ENCODE data around the gene AMER3.
"Not testable (repeated sequence)": the region's sequence is repeated elsewhere in the genome, so short reads cannot be mapped to it uniquely, and the experiment has no call there.

AMER3 gene

GRCh38 chr2:130728007-130728454 is 27.3 kb upstream of the AMER3 start:
- no peaks in the 10 kb centered on the region for H3K27me3 ChIP-seq (ENCODE audit: insufficient read depth, low read length, poor library complexity)

GRCh38 chr2:130728549-130729316 is 26.6 kb upstream of the AMER3 start, which contains the start of gene GPR148:
Gene GPR148 (plus strand): TSS chr2:130729070. CDS start chr2:130729152, 82 bp downstream.
- H3K4me2 ChIP-seq (ENCODE audit: insufficient read depth, low read length): no peak within 1 kb of the TSS
- H3K9me3 ChIP-seq (ENCODE audit: insufficient read depth, low read length, severe bottlenecking): no peaks in the 10 kb centered on the region
- H3K79me2 ChIP-seq (ENCODE audit: insufficient read depth, low read length): no peaks in the 10 kb centered on the region
- no peaks in the 10 kb centered on the region for H3K4me1 ChIP-seq (ENCODE audit: insufficient read depth, low read length)
- no peak within 1 kb of the TSS for H2AFZ ChIP-seq (ENCODE audit: low read depth, low read length)
- ATAC-seq (ENCODE audit: insufficient read depth, low read depth): no peak
- H3K27me3 ChIP-seq (ENCODE audit: insufficient read depth, low read length, poor library complexity): no peaks in the 10 kb centered on the region
- H3K4me3 ChIP-seq (ENCODE audit: low read depth in 1 of 2, low read length in 2 of 2): no peak within 1 kb of the TSS
- DNase-seq: no peak
- H3K27ac ChIP-seq (ENCODE audit: low read length): no peak within 1 kb of the TSS
- H4K20me1 ChIP-seq (ENCODE audit: insufficient read depth, low read length): no peaks in the 10 kb centered on the region
- no peak within 1 kb of the TSS for H3K9ac ChIP-seq (ENCODE audit: low read depth, low read length)
- H3K36me3 ChIP-seq (ENCODE audit: insufficient read depth, low read length): no peaks in the 10 kb centered on the region
- no peak for TF ChIP-seq CTCF (IDR thresholded peaks at IDR 0.05; ENCODE audit: borderline replicate concordance, extremely low read depth, low read length, poor library complexity, severe bottlenecking)
- no peak for TF ChIP-seq EZH2 (IDR thresholded peaks at IDR 0.05; ENCODE audit: borderline replicate concordance, low read depth, low read length, severe bottlenecking)

More at GRCh38 chr2:130728007-130728454, 27.3 kb upstream of the AMER3 start:
- no peak for DNase-seq
- ATAC-seq (ENCODE audit: insufficient read depth, low read depth): no peak
- no peak overlapping the region for H3K9ac ChIP-seq (ENCODE audit: low read depth, low read length)
- H4K20me1 ChIP-seq (ENCODE audit: insufficient read depth, low read length): no peaks in the 10 kb centered on the region
- TF ChIP-seq CTCF (IDR thresholded peaks at IDR 0.05; ENCODE audit: borderline replicate concordance, extremely low read depth, low read length, poor library complexity, severe bottlenecking): no peak
- H3K36me3 ChIP-seq (ENCODE audit: insufficient read depth, low read length): no peaks in the 10 kb centered on the region
- no peak overlapping the region for H2AFZ ChIP-seq (ENCODE audit: low read depth, low read length)
- H3K79me2 ChIP-seq (ENCODE audit: insufficient read depth, low read length): no peaks in the 10 kb centered on the region
- H3K27ac ChIP-seq (ENCODE audit: low read length): no peak overlapping the region
- no peak overlapping the region for H3K4me2 ChIP-seq (ENCODE audit: insufficient read depth, low read length)
- no peaks in the 10 kb centered on the region for H3K9me3 ChIP-seq (ENCODE audit: insufficient read depth, low read length, severe bottlenecking)
- H3K4me1 ChIP-seq (ENCODE audit: insufficient read depth, low read length): no peaks in the 10 kb centered on the region
- no peak overlapping the region for H3K4me3 ChIP-seq (ENCODE audit: low read depth in 1 of 2, low read length in 2 of 2)

GRCh38 chr2:130729322-130730299 is 25.7 kb upstream of the AMER3 start:
- Histone ChIP-seq H3K4me1 (ENCODE audit: insufficient read depth, low read length) (no peaks in the 10 kb centered on the region), H3K9ac (ENCODE audit: low read depth, low read length) (no peak overlapping the region), H3K27me3 (ENCODE audit: insufficient read depth, low read length, poor library complexity) (no peaks in the 10 kb centered on the region), H3K36me3 (ENCODE audit: insufficient read depth, low read length) (no peaks in the 10 kb centered on the region), H3K4me3 (ENCODE audit: low read depth in 1 of 2, low read length in 2 of 2) (no peak overlapping the region), H3K27ac (ENCODE audit: low read length) (no peak overlapping the region), H3K79me2 (ENCODE audit: insufficient read depth, low read length) (no peaks in the 10 kb centered on the region), H2AFZ (ENCODE audit: low read depth, low read length) (no peak overlapping the region), H3K9me3 (ENCODE audit: insufficient read depth, low read length, severe bottlenecking) (no peaks in the 10 kb centered on the region), H4K20me1 (ENCODE audit: insufficient read depth, low read length) (no peaks in the 10 kb centered on the region), H3K4me2 (ENCODE audit: insufficient read depth, low read length) (no peak overlapping the region)
- TF ChIP-seq CTCF (IDR thresholded peaks at IDR 0.05; ENCODE audit: borderline replicate concordance, extremely low read depth, low read length, poor library complexity, severe bottlenecking) (no peak), EZH2 (IDR thresholded peaks at IDR 0.05; ENCODE audit: borderline replicate concordance, low read depth, low read length, severe bottlenecking) (no peak)
- no peak for DNase-seq
- ATAC-seq (ENCODE audit: insufficient read depth, low read depth): no peak

- H3K79me2 ChIP-seq (ENCODE audit: insufficient read depth, low read length); H3K27me3 ChIP-seq (ENCODE audit: insufficient read depth, low read length, poor library complexity); H2AFZ ChIP-seq (ENCODE audit: low read depth, low read length); DNase-seq; H3K9me3 ChIP-seq (ENCODE audit: insufficient read depth, low read length, severe bottlenecking); H3K4me1 ChIP-seq (ENCODE audit: insufficient read depth, low read length); H3K9ac ChIP-seq (ENCODE audit: low read depth, low read length); H3K4me3 ChIP-seq (ENCODE audit: low read depth in 1 of 2, low read length in 2 of 2); H3K27ac ChIP-seq (ENCODE audit: low read length); ATAC-seq (ENCODE audit: insufficient read depth, low read depth); H4K20me1 ChIP-seq (ENCODE audit: insufficient read depth, low read length); H3K4me2 ChIP-seq (ENCODE audit: insufficient read depth, low read length); H3K36me3 ChIP-seq (ENCODE audit: insufficient read depth, low read length): not testable (repeated sequence)
Measured at GRCh38 chr2:130732257-130732656, 23.1 kb upstream of the AMER3 start.

Data from DND-41 (cell line).